GM12864 (cell line): Measurements from ENCODE around the gene TBC1D1.

Source experiments
- DNase-seq: peaks from one replicate; pipeline ENCODE4 v3.0.0-alpha.2; 2011; ENCODE audit warnings: low read depth
- H3K4me3 ChIP-seq: 2 replicates; pipeline ENCODE4 v1.5.1; 2011; ENCODE audit warnings: mild to moderate bottlenecking, low read depth, low read length, control low read depth
- TF ChIP-seq, protein P1 (sequence below): IDR thresholded peaks from 2 replicates; pipeline ENCODE4 v1.5.1; 2011; ENCODE audit warnings: low read depth, mild to moderate bottlenecking, moderate library complexity, low read length, control low read depth, inconsistent platforms; ENCODE audit errors: missing control alignments

Gene TBC1D1

DNA sequence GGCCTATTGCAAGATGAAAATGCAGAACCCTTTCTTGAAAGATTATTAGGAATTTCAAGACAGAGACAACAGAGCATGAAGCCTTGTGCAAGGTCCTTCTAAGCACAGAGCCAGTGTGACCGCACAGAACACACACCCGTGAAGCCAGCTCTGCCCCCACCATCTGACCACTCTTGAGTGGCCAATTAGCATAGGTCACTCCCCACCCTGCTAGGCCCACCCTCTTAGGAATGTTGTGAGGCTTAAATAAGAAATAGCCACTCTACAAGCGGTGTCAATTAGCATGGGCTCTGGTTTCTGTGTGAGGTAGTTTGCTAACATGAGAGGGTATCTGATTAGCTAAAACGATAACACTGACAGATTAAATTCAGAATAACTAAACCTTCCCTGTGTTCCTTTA is 222.2 kb downstream of the TBC1D1 start:
- TF ChIP-seq, protein P1, sequence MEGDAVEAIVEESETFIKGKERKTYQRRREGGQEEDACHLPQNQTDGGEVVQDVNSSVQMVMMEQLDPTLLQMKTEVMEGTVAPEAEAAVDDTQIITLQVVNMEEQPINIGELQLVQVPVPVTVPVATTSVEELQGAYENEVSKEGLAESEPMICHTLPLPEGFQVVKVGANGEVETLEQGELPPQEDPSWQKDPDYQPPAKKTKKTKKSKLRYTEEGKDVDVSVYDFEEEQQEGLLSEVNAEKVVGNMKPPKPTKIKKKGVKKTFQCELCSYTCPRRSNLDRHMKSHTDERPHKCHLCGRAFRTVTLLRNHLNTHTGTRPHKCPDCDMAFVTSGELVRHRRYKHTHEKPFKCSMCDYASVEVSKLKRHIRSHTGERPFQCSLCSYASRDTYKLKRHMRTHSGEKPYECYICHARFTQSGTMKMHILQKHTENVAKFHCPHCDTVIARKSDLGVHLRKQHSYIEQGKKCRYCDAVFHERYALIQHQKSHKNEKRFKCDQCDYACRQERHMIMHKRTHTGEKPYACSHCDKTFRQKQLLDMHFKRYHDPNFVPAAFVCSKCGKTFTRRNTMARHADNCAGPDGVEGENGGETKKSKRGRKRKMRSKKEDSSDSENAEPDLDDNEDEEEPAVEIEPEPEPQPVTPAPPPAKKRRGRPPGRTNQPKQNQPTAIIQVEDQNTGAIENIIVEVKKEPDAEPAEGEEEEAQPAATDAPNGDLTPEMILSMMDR = no peak
- no peak overlapping the region for H3K4me3 ChIP-seq
- no peak for DNase-seq

DNA sequence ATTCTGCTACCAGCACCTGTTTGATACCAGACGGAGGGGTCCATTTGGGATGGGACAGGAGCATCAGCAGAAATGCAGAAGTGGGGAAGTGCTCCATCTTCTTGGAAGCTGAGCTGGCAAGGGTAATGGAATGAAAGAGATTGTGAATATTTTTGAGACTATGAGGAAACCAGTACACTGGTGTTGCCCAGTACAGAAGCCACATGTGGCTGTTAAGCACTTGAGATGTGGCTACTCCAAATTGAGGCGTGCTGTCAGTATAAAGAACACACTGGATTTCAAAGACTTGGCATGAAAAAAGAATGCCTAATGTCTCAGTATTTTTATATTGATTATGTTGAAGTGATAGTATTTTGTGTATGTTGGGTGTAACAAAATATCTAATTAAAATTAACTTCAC is 222.7 kb downstream of the TBC1D1 start:
- H3K4me3 ChIP-seq = no peak overlapping the region
- TF ChIP-seq, protein P1 = no peak
- DNase-seq = no peak

DNA sequence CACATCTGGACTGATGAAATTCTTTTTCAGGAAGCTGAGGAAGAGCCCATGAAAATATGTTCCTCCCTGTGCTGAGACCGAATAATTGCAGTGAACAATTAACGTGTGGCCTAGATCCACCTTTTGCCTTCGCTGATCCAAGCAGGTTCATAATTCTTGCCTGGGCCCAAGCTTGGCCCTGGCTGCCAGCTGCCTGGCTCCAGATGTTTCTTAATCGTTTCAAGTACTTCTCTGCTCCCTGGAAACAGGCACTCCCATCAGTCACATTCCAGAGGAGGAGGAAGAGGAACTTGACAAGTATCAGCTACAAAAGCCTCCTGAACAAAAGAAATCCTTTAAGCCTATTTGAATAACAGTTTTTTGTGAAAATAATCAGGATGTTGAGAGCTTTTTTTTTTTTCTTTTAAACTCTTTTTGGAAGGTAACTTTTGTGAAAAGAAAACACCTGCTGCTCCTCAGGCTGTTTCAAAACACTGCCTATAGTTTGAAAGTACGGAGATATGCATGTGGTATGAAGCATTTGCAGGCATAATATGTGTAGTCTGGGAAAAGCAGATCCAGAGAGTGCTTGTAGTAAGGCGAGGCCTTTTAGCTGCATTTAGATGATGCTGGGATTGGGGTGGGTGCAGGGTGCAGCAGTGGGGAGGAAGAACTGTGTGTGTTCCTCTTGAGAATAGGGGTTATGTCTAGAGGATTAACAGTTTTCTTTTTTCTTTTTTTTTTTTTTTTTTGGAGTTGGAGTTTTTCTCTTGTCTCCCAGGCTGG is 223.7 kb downstream of the TBC1D1 start:
- DNase-seq = no peak
- TF ChIP-seq, protein P1 = no peak

DNA sequence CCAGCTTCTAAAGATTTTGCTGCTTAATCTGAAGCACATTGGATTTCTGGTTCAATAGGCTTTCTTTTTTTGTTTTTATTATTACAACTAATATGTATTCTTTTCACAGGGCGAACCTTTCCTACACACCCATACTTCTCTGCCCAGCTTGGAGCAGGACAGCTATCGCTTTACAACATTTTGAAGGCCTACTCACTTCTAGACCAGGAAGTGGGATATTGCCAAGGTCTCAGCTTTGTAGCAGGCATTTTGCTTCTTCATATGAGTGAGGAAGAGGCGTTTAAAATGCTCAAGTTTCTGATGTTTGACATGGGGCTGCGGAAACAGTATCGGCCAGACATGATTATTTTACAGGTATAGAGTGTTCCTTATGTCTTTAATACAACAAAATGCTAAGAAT is 224.7 kb downstream of the TBC1D1 start:
- no peak overlapping the region for H3K4me3 ChIP-seq
- TF ChIP-seq, protein P1 = no peak
- no peak for DNase-seq

More for the DNA sequence above, 223.7 kb downstream of the TBC1D1 start:
- H3K4me3 ChIP-seq = no peak overlapping the region

DNA sequence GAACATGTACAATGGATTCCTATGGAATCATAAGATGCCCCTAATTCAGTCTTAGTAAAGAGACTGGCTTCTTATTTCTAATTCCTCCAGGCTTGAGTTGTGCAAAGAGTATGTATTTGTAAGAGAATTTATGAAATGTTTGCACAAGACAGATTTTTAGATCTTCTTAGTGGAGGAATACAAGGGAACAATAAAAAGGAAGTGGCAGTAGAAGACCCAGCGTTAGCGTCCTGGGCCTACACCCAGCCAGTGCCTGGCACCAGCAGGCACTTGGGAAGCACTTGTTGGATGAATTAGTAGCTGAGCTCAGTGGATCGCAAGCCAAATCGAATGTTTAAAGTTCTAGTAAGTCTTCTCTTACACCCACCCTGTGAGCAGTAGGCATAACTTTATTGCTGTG is 226.7 kb downstream of the TBC1D1 start:
- H3K4me3 ChIP-seq = no peak overlapping the region
- TF ChIP-seq, protein P1 = no peak
- DNase-seq = no peak

DNA sequence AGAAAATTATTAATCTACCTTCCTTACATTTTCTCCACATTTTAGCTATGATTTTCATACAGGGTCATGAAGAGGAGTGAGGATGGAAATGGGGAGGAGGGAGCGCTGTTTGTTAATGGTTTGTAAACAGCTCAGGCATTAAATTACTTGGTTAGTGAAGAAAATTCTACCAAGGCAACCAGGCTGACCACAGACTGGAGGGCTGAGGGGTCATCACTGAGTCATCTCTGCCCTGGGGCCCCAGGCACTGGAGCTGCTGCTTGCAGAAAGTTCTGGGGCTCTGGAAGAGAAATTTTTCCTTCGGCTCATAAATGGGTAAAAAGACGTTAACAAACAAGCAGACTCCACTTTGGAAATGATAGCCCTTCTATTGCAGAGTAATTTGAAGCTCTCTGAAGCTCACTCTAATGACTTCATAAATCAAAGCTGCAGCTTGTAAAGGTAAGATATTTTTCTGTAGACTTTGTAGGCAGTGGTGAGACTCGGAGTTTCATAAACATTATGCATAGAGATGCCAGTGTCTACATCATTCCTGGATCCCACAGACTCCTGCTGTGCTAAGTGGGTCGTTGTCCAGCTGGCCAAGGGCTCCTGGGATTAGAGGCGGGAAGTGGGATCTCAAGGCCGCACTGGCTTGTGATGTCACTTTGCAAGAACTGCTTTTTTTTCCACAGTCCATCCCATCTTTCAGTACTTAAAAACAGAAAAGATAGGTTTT is 228.9 kb downstream of the TBC1D1 start:
- no peak overlapping the region for H3K4me3 ChIP-seq
- DNase-seq = no peak
- TF ChIP-seq, protein P1 = no peak
